SU-DHL-6 (cell line): Measurements from ENCODE around the gene WDR59.

ENCODE experiments used
- EZH2phosphoT487 ChIP-seq: fragments of 200-600 bp; sonication (generic), shearing (Covaris generic); conservative IDR thresholded peaks from 2 replicates; pipeline ENCODE4 v1.6.1; 2018; ENCODE audit warnings: mild to moderate bottlenecking, antibody characterized with exemption, low read length, moderate library complexity, mixed read lengths
- TF ChIP-seq, protein P1 (sequence below): fragments of 200-600 bp; sonication (generic); IDR thresholded peaks from one replicate; pipeline ENCODE4 v1.5.1; 2017; ENCODE audit warnings: antibody characterized with exemption, mild to moderate bottlenecking, low read length, moderate library complexity; ENCODE audit not compliant: insufficient read depth, poor library complexity, severe bottlenecking

DNA sequence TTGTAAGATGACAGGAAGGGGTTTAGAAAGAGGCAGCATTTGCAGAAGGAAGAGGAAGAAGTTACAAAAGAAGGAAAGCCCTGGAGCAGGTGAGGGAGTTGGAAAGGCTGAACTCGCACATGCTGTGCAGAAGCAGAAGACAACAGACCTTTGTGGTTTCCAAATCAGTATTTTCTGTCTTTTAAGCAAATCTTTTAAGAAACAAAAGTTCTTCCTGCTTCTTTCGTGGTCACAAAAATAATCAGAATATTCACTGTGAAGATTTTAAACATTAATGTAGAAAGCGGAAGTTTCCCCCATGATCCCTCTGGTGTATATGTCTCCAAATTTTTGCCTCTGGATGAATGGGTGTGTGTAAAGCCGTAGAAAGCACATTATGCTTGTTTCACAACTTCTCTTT lies 39.7 kb upstream of the WDR59 start:
- TF ChIP-seq, protein P1, sequence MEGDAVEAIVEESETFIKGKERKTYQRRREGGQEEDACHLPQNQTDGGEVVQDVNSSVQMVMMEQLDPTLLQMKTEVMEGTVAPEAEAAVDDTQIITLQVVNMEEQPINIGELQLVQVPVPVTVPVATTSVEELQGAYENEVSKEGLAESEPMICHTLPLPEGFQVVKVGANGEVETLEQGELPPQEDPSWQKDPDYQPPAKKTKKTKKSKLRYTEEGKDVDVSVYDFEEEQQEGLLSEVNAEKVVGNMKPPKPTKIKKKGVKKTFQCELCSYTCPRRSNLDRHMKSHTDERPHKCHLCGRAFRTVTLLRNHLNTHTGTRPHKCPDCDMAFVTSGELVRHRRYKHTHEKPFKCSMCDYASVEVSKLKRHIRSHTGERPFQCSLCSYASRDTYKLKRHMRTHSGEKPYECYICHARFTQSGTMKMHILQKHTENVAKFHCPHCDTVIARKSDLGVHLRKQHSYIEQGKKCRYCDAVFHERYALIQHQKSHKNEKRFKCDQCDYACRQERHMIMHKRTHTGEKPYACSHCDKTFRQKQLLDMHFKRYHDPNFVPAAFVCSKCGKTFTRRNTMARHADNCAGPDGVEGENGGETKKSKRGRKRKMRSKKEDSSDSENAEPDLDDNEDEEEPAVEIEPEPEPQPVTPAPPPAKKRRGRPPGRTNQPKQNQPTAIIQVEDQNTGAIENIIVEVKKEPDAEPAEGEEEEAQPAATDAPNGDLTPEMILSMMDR, result no peak
- TF ChIP-seq EZH2phosphoT487, result no peak
